Measurements from ENCODE around the gene HYI.

GRCh38 chr1:43421976-43422750 lies 31.6 kb downstream of the HYI start:
- TF ChIP-seq EZH2 (IDR thresholded peaks at IDR 0.05; ENCODE audit: low read depth, unreplicated experiment), result no peak
- peak in 1 of 2 experiments; percentile 72; a peak in 3 of 4 replicates for TF ChIP-seq CTCF (conservative IDR thresholded peaks at IDR 0.05; ENCODE audit: low read depth in 2 of 2)
- no peak for TF ChIP-seq POLR2AphosphoS5 (IDR thresholded peaks at IDR 0.05; ENCODE audit: low read depth)
- TF ChIP-seq REST (IDR thresholded peaks at IDR 0.05; ENCODE audit: unreplicated experiment), result no peak
- no peak for TF ChIP-seq ZNF462 (CRISPR knock-in tag; IDR thresholded peaks at IDR 0.05)
- no peak for TF ChIP-seq CREB1 (CRISPR knock-in tag; IDR thresholded peaks at IDR 0.05; ENCODE audit: low read depth)
- no peak for TF ChIP-seq EZH2phosphoT487 (IDR thresholded peaks at IDR 0.05; ENCODE audit: unreplicated experiment)
- no peak for TF ChIP-seq JUNB (IDR thresholded peaks at IDR 0.05; ENCODE audit: unreplicated experiment)
- no peak for TF ChIP-seq NANOG (IDR thresholded peaks at IDR 0.05; ENCODE audit: borderline replicate concordance)
- no peak for TF ChIP-seq STAT1 (IDR thresholded peaks at IDR 0.05; ENCODE audit: unreplicated experiment)
- TF ChIP-seq ZNF331 (CRISPR knock-in tag; IDR thresholded peaks at IDR 0.05; ENCODE audit: low read depth), result no peak
